ENCODE results near the gene TMIGD2.

The TMIGD2 gene

GRCh38 chr19:4326215-4326836 lies 24.1 kb upstream of the TMIGD2 start:
- no peak for DNase-seq

GRCh38 chr19:4324228-4324627 lies 22.0 kb upstream of the TMIGD2 start:
- no peak for DNase-seq

GRCh38 chr19:4323692-4324091 lies 21.5 kb upstream of the TMIGD2 start:
- no peak for DNase-seq

GRCh38 chr19:4322942-4323665 lies 20.9 kb upstream of the TMIGD2 start:
- no peak for DNase-seq

- no peak for DNase-seq
Observed at GRCh38 chr19:4320419-4320818, 18.2 kb upstream of the TMIGD2 start.

GRCh38 chr19:4319067-4319718 lies 17.0 kb upstream of the TMIGD2 start:
- DNase-seq, result no peak

GRCh38 chr19:4318460-4318859 lies 16.3 kb upstream of the TMIGD2 start:
- DNase-seq, result no peak

GRCh38 chr19:4316956-4317355 lies 14.8 kb upstream of the TMIGD2 start:
- DNase-seq, result no peak

- DNase-seq, result no peak
Observed at GRCh38 chr19:4313847-4314490, 11.8 kb upstream of the TMIGD2 start.

GRCh38 chr19:4310247-4311121 lies 8.3 kb upstream of the TMIGD2 start:
- no peak for DNase-seq

- DNase-seq, result no peak
Observed at GRCh38 chr19:4305659-4306058, 3.5 kb upstream of the TMIGD2 start.

- DNase-seq, result no peak
Observed at GRCh38 chr19:4305257-4305612, 3.0 kb upstream of the TMIGD2 start.

- DNase-seq, result peak; percentile 54
Observed at GRCh38 chr19:4304538-4305256, 2.5 kb upstream of the TMIGD2 start, which contains the start of gene FSD1. Gene FSD1 (plus strand): TSS chr19:4304598. CDS start chr19:4304747, 149 bp downstream.

- DNase-seq, result no peak
Observed at GRCh38 chr19:4303819-4304537, 1.8 kb upstream of the TMIGD2 start.

- no peak for DNase-seq
Observed at GRCh38 chr19:4301590-4302242, 473 bp downstream of the TMIGD2 start.

- no peak for DNase-seq
Observed at GRCh38 chr19:4300589-4300988, 1.6 kb downstream of the TMIGD2 start.

GRCh38 chr19:4298810-4299550 lies 3.2 kb downstream of the TMIGD2 start:
- DNase-seq, result no peak

GRCh38 chr19:4297901-4298809 lies 4.0 kb downstream of the TMIGD2 start:
- no peak for DNase-seq

Data from activated CD4-positive, alpha-beta T cell treated with anti-CD3 and anti-CD28 coated beads for 1 hour (primary cell).